GM20431 (cell line): ENCODE results near the gene ACTR6.
"Not testable (repeated sequence)": the region's sequence is repeated elsewhere in the genome, so short reads cannot be mapped to it uniquely, and the experiment has no call there.

ENCODE experiments used
- in situ Hi-C: fragments of 300-500 bp; cut with MseI, MboI; formaldehyde crosslinking; loops from one replicate; pipeline ENCODE4 v1.15.0; 2020; ENCODE audit warnings: low sequenced_read_pairs; ENCODE audit not compliant: unreplicated experiment

ACTR6 gene

DNA sequence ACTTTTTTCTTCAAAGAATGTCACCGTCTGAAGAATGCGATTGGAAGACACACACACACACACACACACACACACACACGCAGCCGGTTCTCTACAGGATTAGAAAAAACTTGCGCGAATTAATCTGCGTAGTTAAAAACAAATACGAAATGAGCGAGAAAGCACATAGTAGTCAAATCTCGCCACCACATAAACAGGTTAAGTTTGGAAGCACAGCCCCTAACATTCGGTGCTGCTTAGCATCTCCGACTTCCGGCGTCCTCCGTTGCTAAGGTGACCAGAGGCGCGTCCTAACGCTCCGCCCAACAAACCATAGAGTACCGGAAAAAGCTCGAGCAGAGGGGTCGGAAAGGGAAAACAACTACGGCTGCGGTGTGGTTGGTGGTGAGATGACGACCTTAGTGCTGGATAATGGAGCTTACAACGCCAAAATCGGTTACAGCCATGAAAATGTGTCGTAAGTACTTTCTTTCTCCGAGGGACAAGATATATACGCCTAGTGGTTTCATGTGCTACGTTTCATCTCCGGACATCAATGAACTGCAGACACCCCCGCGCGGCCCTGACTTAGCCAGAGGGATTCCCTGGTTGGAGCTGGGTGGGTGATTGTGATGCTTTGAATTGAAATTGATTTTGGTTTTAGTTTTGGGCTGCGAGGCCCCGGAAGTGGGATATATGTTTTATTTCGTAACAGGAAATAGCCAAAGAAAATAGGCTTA, at the start of gene ACTR6:
Gene ACTR6 (plus strand): TSS at position 353 of the 719 bp plus-strand sequence. CDS start 37 bp downstream, at position 390.
- in situ Hi-C loops = no loop called here

DNA sequence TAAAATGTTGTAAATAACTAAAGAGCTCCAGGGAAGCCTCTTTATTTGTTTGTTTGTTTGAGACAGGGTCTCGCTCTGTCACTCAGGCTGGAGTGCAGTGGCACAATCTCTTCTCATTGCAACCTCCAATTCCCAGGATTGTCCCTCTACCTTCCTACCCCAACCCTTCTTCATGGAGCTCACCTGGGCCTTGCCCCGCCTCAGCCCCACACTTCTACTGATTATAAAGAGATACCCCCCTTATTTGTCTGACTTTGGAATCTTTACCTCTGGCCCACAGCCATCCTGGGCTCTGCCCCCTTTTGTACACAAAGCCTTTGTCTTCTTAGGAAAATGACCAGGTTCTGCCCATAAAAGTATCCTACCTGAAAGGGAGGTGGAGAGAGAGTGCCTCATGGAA, 48.8 kb upstream of the ACTR6 start:
- in situ Hi-C loops = no loop called here

DNA sequence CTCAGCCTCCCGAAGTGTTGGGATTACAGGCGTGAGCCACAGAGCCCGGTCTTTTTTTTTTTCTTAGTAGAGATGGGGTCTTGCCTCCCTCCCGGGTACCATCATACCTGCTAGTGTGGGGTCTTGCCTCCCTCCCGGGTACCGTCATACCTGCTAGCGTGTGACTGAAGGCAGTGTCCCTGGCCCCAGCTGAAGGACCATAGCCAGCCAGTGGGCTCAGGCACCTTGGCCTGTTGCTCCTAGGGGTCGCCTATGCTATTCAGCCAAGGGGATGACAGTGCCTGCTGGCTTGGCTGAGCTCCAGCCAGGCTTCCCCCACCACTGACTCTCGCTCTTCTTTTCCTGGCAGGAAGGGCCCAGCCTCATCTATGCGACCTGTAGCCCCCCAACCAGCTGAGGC, 47.5 kb upstream of the ACTR6 start:
- in situ Hi-C loops = no loop called here

DNA sequence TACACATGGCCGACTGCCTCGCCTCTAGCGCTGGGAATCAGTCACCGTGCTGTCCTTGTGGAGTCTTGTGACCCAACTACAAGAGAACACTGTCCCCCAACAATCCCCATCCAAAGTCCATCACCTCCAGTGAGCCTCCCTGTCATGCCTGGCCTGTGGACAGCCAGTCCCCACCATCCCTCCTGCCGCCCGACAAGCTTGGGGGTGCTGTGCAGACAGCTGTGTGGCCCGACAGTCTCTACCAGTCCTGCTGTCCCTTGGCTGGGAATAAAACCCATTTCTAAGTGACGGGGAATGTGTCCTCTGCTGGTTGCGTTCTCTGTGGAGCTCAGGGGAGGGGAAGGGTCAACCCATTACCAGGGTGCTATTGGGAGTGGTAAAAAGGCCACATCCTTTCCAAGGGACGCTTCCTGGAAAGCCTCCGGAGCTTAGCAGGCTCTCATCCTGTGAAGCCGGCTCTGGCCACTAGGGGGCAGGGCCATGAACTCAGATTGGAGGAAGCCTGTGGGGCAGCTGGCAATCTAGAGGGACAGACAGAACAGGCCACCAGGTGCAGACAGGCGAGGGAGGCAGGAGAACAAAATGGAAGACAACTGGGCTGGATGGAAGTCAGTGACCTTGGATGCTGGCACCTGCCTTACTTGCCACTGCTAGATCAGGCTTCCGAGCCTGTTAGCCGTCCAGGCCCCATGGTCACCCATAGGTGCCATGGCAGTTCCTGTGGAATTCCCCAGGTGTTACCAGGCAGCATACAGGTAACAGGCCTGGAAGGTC, 46.0 kb upstream of the ACTR6 start:
- in situ Hi-C loops = no loop called here

DNA sequence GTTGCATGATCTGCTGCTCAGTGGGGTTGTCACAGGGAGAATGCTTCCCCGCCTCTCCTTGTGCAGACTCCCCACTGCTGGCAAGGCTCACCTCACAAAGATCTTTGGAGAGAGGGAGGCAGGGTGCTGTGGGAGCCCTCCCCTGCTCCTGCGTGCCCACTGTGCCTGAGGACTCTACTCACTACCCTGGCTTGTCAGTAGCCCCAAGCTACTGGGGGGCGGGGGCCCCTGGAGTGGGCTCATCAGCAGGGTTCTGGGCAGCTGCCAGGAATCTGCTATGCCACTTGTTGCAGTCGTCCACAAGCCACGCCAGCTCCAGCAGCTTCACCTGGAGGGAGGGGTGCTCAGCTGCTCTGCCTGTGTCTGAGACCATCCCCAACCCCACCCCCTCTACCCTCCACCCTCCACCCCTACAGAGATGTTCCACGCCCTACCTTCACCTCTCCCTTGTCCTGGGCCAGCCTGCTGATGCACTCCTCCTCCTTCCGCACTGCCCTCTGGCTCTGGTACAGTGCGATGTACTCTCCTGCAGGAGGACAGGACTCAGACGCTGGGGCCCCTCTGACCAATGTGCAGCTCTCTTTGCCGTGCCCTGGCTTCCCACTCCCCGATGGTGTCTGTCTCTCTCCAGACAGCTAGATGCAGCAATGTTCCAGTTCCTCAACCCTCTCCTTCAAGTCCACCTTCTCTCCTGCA, 43.7 kb upstream of the ACTR6 start:
- in situ Hi-C loops = no loop called here

DNA sequence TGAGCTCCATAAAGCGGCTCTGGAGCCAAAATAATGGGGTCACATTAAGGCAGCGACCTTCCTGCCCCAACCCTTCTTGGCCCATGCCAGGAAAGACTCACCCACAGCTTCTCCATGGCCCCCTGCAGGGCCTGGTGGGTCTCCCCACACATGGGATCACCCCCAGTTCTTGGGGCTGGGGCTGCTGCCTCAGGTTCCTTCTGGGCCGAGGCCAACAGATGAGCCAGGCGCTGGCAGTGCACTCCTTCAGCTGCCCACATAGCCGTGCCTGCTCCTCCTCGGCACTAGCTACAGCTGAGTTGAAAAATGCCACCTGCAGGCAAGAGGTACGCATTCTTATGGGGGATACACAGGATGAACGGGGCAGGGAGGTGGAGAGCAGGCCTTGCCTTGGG, 43.2 kb upstream of the ACTR6 start:
- in situ Hi-C loops = no loop called here

DNA sequence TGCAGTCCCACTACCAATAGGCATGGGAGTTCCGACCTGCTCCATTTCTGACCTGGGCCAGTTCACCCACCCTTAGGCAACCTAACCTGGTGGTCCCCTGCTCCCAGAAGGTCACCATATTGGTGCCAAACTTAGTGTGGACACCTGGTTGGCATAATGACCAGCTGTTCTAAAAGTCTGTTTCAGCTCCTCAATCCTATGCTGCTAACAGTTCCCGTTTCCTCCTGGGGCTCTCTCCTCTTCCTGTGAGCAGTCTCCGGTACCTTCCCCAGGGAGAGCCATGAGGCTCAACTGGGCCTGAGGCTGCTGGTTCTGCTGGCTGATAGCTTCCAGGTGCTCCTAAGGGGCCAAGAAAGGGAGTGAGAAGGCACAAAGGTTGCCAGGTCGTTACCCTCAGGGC, 42.1 kb upstream of the ACTR6 start:
- in situ Hi-C loops = no loop called here

DNA sequence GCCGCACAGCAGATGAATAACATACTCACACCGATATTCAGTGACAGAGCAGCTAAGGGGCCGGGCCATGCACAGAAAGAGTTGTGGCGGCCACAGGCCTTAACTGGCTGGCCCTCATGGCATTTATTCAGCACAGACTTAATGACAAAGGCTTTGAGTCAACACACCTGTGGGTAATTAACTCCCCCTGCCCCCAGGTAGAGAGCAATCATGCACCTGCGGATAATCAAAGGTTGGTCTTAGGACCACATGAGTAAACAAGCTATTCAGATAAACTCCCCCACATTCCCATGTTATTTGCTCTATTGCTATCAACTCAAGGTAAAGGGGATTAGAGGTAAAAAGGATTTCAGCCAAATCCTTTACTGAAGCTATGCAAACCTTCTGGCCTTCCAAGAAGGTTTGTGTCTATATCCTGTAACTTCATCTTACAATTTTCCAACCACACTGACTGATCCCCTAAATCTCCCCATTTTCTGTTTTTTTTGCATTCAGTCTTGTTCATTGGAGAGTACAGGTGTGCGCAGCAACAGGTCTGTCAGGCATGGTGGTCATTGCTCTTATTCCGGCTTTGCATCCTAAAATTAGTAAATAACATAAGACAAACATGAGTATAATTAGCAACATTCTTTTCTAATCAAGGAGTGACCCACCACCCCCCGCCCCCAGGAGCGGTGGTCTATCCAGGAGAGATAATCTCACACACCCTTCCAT, 41.1 kb upstream of the ACTR6 start:
- in situ Hi-C loops = no loop called here

DNA sequence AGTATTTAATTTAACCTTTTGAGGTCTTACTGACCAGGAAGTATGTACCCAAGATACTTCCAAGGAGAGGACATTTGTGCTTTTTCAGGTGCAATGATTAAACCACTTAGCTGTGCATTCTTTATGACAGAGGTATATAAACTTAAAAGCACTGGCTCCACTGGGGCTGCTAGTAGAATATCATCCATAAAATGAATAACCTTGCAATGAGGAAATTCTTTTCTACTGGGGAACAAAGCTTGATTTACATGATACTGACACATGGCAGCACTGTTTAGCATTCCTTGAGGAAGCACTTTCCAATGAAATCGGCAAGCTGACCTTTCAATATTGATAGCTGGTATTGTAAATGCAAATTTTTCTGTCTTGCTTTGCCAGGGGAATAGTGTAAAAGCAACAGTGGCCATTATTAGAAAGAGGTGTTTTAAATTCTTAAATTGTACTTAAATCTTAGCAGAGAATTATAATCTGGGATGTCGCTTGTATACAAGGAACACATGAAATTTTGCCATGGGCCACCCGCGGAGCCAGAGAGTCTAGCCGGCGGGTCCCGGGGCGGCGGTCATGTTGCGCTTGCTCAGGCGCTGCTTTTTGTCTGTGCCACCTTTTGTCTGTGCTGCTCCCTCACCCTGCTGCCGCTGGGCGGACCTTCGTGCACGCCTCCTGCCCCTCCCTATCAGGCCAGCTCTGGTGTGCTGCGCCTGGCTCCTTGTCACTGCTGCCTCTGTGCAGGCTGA, 37.0 kb upstream of the ACTR6 start:
- in situ Hi-C loops = no loop called here

DNA sequence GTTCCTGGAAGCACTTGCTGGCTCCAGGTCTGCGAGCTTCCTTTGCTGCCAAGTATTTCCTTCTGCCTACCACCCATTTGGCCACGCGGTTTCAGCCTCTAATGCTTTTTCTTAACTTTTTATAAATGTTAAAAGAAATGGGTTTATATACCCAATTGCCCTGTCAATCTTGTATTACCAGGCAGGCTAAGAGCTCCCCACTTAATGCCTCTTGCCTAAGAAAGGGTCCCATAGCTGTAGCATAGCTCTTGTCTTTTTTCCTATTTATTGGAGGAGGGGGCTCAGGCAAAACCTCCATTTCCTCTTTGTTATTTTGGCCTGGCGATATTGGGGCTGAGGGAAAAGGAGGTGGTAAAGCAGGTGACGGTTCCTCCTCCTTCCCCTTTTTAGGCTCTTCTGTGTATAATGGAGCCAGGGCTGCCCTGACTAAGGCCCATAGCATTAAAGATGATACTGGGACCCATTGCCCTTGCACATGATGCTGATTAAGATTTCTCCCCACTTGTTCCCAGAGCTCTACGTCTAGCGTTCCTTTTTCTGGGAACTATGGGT, 36.4 kb upstream of the ACTR6 start:
- in situ Hi-C loops = no loop called here

DNA sequence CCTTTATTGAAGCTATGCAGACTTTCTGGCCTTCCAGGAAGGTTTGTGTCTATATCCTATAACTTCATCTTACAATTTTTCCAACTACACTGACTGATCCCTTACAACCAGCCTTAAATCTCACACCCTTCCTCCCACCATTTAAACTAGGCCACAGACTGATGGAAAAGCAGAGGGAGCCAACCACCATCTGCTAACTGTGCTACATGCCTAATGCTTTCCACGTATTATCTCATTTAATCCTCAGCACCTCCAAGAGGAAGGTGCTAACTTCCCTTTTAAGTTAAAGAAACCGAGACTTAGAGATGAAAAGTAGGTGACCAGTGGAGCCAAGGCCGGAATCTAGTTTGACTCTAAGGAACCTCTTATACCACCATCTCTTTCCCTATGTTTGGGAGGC, 35.3 kb upstream of the ACTR6 start:
- in situ Hi-C loops = no loop called here

DNA sequence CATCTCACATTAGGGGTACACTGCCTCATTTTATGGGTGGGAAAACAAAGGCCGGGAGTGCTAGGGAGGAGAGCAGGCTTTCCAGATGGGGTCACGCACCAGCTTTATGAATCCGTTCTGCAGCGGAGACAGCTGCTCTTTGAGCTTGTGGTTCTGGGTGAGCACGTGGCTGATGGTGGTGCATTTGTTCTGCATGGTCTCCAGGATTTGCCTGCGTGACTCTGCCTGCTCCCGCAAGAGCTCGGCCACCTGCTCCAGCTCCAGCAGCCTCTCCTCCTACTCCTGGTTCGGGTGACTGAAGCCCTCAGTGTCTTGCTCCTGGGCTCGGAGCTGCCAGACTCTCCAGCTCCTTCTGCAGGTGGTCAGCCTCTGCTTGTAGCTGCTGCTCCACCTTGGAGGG, 34.4 kb upstream of the ACTR6 start:
- in situ Hi-C loops = no loop called here

DNA sequence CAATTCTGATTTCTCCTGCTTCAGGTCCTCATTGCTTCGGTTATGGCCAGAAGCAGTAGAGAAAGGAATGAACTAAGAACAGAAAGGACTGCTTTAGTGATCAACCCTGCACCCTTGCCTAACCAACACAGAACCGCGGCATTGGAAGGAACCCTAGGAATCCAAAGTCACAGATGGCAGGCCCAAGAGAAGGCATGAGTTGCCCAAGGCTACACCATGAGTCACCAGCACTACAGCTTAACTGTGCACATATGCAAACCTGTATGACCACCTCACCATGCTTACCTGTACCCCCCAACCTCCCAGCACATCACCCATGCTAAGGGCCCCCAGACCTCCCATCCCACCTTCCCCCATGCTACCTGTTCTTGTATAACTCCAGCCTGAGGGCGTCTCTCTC, 32.1 kb upstream of the ACTR6 start:
- in situ Hi-C loops = no loop called here

DNA sequence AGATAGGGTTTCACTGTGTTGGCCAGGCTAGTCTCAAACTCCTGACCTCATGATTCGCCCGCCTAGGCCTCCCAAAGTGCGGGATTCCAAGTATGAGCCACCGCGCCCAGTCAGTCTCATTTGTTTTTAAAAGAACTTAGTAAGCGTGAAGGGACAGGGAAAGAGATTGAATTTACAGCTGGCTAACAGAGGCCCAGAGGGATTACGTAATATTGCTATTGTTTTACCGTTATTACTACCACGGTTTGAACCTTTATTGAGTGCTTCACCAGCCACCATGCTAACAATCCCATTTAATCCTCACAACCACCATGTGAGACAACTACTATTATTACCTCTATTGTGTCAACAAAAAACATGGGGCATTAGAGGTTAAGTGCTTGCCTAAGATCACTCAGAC, 31.3 kb upstream of the ACTR6 start:
- in situ Hi-C loops = no loop called here

DNA sequence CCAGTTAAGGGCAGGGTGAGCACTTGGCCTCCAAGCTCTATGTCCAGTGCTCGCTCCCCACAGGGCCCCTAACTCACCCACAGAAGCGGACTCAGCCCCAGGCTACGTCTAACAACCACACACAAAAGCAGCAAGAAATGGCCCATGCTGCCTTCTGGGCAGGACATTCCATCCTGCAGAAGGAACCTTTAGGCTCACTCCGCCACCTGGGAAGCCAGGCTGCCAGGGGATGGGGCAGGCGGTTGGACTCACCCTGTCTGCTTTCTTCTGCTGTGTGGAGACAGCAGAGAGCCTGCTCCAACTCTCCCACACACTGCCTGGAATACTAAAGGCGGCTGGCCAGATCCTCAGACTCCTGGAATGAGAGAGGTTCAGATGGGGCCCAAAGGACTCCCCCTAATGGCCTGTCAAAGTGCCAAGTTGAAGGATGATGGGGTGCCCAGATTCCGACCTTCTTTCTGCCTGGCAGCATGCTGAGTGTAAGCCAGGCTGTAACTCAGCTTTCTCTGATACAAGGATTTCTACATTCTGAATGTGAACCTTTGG, 30.2 kb upstream of the ACTR6 start:
- in situ Hi-C loops = no loop called here

DNA sequence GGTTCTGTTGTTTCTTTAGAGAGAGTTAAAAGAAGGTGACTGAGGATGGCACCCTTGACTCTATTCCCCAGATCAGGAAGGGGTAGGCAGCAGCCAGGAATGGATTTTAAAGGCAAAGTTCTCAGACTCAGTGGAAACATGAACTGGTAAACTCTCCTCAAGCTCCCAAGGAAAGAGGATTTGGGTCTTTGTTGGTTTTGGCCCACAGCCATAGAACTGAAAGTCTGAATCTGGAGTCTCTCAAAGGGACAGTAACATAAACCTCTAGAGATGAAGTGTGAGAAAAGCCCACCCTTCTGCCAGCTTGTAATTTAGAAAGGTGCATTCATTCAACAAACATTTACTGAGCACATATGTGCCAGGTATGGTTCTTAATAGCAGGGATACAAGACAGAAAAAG, 29.4 kb upstream of the ACTR6 start:
- in situ Hi-C loops = no loop called here

DNA sequence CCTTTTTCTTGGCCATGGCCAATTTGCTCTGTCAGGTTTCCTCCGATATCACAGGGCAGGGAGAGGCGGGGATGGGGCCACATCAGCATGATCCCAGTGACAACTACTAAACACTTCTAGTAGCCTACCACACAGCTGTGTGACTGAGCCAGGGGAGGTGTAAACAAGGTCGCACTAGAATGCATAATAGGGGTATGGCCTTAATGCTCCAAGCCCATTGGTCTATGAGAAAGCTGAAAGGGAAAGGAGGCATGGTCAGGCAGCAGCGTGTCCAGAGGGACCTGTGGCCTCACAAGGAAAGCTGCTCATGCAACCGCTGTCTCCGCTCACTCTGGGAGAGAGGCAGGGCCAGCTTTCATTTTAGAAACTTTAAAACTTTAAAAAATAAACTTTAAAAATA, 27.5 kb upstream of the ACTR6 start:
- in situ Hi-C loops = no loop called here

DNA sequence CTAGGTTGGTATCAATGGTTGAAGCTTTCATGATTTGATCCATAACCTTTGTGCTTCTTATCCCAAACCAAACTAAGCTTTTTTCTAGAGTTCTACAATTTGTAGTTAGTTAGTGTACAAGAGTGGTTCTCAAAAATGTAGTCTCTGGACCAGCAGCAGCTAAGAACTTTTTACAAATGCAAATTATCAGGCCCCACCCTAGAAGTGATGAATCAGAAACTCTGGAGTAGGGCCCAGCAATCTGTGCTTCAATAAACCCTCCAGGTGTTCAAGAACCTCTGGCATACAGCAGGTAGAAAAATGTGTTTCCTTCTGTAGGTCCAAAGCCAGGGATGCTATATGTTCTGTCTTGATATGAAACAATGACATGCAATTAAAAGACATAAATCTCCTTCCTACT, 26.1 kb upstream of the ACTR6 start:
- in situ Hi-C loops = no loop called here

DNA sequence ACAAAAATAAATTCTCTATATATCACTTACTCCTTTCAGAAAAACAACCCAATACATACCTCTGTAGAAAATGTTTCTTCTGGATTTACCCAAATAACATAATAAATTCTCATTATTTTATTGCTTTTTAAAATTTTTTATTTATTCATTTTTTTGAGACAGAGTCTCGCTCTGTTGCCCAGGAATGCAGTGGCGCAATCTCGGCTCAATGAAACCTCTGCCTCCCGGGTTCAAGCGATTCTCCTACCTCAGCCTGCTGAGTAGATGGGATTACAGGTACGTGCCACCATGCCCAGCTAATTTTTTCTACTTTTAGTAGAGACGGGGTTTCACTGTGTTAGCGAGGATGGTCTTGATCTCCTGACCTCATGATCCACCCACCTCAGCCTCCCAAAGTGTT, 24.1 kb upstream of the ACTR6 start:
- in situ Hi-C loops = not testable (repeated sequence)
